NCI-H2107 treated with DMSO at 0.1 percent for 48 hours (cell line): Measurements from ENCODE around the gene TUBA4B.
A peak's percentile ranks its signal among the peaks of the same experiment; 100 is the strongest.

Source experiments
- DNase-seq: peaks from one replicate; lab custom pipeline; 2025; ENCODE audit not compliant: unreplicated experiment; lab: John Stamatoyannopoulos, UW

TUBA4B gene

DNA sequence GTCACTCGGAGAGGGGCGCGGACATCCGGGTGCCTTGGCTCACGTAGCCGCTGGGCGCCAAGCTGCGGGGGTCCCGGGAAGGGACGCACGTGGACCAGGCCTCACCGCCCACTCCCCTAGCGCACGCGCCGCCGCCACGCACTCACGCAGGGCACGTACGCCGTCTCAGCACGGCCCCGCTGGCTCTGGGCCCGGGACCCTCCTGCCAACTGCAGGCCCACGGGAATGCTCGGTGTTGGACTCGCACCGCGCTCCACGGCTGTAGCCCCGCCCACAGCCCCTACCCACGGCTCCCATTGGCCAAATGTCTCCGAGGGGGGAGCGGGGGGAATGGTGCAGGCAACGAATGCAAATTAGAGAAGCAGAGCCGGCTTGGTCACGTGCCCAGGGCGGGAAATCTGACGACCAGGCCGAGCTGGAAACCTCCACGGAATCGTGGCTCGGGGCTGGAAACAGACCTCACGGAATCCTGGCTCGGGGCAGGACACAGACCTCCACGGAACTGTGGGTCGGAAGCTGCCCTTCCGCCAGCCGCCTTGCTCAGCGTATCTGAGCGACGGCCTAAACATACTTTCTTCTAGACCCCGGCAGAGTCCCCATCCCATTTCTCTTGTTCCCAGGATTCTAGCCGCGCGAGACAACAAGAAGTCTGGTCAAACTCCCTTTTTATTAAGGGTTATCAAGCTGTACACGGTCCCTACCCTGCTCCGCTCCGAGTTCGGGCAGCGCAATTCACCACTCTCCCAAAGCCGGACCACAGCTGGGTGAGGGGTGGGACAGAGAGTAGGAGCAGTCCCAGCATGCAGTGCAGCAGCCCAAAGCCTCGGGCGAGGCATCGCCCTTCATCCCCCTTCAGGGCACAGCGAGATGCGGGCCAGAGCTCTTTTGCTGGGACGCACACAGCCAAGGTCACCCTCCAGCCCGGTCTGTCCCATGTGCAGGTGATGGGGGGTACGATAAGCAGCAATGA, 34.0 kb upstream of the TUBA4B start, which contains the start of gene ABCB6:
TSS of gene ABCB6 (minus strand) at position 227 of the 970 bp plus-strand sequence. CDS start 285 bp downstream, outside the sequence.
- peak; percentile 42 for DNase-seq

DNA sequence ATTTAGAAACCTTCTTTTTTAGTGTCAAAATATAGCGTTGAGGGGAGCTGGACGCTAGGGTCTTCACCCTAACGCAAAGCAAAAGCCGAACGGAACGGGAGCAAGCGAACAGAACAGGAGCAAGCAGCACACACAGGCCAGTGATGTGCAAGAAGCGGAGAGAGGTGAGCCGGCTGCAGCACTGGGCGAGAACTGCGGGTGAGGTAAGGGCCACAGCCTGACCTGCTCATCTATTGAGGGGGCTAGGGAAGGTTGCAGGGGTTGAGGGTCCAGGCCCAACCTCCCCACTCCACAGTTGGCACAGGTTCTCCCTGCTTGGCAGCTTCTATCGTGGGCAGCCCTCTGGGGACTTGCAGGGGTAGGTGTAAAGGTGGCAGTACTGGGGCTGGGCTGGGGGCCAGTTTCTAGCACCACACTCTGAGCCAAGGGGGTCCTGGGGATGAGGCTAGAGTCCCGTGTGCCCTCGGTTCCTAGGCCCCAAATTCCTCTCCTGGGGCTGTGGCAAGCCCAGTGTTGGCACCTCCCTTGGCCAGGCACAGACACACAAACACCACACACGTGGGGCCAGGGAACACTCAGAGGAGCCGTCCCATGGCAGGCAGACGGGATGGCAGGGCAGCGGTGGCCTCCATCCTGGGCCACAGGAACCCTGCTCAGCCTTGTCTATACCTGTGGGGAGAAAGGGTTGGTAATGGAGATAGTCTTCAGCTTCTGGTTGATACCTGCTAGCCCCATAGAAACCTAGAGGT, 33.1 kb upstream of the TUBA4B start:
- DNase-seq = no peak

DNA sequence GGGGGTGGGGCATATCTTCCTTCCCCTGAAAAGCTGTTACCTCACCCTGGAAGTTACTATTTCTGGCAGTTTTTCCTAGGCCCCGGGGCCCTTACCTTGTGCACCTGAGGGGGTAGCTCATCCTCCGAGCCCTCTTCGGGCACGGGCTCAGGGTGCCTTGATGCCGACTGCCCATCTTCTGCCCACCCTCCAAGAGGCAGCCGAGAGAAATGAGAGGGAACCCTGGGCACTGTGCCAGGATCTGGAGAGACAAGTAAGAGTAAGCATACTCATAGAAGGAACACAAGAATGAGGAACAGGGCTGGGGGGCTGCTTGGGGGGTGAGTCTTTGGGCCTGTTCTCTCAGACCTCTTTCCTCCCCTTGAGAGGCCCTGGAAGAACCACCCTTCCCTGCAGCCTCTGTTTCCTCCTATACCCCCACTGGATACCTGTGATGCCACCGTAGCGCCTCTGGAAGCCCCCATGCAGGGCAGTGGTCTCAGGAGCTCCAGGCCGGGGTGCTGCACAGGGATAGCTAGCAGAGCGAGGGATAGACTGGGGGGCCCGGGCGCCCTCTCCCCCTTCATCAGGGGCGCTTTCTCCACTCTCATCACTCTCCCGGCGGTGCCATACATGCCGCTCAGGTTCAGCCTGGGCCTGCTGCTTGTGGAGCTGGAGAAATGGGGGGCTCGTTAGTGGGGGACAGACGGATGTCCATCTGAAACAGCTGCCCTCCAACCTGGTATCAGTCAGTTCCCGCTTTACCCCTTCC, 32.2 kb upstream of the TUBA4B start:
- no peak for DNase-seq

DNA sequence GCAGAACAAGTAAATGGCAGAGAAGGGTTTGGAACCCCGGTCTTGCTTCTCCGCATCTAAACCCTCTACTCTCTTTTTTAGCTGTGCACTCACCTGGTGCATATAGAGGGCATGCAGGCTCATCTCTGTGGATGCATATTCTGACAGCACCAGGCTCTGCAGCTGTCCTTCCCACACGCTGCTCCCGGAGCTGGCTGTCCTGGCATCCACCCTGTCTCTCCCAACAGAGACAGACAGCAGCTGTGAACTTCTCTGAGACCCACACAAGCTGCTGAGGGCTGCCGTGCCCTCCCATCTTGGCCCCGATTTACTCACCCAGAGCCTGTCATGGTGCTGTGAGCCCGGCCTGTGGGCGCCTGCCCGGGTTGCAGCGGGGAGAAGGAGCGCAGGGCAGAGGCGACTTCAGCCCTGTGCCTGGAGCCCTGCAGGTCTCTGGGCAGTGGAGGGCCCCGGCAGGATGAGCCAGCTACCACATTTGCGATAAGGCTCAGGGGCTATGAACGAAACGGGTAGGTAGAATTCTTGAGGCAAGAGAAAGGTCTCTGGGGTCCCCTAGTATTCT, 31.0 kb upstream of the TUBA4B start:
- DNase-seq = no peak

DNA sequence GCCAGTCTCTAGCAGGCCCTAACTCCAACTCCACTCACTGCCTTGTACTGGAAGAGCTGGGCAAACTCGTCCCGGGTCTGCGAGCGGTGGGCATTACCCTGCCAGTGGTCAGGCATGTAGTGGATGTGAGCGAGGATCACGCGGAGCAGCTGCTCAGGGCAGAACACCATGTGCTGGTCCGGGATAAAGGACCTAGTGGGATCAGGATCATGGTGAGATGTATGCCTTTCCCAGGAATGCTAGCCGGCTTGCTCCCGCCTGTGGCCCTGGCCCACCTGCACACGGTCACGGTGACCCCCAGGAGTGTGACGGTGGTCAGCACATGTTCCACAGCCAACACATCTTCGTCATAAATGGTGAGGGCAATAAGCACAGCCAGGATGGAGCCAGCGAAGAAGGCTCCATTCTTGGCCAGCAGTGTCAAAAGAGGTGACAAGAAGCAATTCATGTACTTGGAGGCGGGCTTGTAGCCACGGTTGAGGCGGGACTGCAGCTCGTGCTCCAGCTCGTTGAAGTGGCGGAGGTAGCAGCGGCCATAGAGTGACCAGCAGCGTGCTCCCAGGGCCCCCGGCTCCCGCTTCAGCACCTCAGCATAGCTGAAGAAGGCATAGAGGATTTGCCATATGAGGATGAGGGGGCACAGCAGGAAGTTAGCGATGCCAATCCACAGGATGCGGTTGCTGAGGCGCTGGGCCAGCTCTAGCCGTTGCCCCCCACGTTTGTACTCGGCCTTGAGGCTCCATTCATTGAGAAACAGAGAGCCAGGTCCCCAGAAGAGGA, 29.0 kb upstream of the TUBA4B start:
- no peak for DNase-seq

DNA sequence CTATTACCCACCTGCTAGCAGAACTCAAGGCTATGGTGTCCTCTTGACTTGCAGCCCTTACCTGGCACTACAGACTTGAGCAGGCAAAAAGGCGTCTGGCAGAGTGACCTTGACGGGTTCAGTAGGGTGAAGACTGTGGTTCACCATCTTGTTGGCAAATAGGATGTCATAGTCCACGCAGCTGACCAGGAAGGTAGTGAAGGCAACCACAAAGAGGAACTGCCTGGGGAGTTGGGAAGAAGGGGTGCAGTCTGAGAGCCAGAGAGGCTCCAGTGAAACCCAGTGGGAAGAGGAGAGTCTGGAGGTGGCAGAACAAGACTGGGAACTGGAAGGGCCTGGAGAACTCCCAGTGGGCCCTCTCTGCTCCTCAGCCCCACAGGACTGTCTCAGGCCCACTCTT, 27.7 kb upstream of the TUBA4B start:
- DNase-seq = no peak

DNA sequence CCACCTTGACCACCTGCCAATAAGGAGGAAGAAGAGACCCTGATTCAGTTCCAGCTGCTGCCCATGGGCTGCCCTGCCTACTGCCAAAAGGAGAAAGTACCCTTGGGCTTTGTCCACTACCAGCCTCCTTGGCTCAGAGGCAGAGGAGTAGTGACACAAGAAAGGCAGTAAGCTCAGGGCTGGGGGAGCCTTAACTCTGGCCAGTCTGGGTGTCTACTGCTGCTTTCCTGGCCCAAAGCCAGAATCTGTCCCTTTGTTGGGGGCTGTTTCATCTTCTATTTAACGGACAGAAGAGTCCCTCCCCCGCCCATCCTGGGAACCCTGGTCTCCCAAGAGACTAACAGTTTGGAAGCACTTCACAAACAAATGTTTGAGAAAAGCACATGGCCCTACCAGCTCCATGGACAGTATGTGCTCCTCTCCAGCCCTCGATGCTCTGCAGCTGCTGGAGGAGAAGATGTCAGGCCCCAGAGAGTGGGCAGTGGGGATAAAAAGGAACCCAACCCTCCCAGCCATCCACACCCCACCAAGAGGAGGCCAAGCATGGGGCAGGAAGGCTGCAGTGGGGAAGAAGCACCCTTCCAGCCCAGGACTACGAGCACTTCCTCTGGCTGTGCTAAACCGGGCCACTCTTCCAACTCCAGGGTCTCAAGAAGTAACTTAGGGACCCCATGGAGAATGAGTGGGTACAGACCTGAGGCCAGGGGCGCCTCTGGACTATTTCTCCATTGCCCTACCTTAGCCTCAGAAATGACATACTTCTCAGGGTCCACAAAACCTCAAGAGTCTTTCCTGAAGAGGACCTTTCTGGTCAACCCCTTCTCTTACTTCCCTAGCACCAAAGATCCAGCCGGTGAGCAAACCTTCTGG, 24.8 kb upstream of the TUBA4B start:
- no peak for DNase-seq

DNA sequence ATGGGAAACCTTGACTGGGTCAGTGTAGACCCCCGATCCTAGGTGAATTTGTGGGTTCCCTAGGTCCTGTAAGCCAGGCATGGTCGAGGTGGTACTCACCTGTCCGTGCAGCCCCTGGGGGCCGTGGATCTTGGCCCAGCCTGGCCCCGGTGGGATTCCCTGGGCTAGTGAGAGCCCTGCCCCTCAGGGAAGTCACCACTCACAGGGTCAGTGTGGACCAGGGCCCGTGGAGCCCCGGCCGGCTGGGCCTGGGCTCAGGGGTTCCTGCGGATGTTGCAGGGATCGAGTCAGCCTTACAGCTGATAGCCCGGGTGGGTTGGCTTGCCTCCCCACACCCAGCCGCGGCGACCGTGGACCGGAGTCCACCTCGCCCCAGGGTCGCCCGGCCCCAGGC, 24.1 kb upstream of the TUBA4B start:
- DNase-seq = no peak

DNA sequence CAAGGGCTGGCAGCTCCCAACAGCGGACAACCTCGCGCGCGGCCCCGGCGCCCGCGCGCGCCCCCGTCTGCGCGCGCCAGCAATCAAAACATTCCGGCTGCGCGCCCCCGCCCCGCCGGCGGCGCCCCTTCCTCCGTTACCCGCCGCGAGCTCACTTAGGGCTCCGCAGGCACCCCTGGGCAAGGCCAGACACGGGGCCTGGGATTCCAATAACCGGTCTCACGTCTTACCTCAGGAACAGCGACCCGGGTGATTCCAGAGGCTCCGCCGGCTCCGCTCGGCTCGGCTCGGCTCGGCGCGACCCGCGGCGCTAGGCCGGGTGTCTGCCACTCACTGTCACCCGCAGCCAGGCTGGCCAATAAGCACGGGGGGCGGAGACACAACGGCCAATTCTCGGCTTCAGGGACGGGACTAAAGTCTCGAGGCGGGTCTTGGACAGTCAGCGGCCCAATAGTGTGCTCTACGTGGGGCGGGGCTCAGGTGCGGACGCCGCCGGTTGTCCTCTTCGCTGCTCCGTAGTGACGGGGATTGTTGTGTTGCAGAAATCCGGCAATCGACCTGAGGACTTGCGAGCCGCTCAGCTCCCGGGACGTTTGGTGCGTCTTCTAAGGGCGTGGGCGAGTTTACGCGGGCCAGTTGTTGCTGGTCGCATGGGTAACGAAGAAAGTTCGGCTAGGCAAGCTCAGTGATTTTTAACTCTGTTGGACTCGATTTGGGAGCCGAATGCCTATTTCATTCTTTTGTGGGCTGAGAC, 23.6 kb upstream of the TUBA4B start, which contains the start of the genes ANKZF1 and ATG9A:
TSS of gene ANKZF1 (plus strand) at position 502 of the 754 bp plus-strand sequence. CDS start 452 bp downstream, outside the sequence.
TSS of gene ATG9A (minus strand) at position 332 of the 754 bp plus-strand sequence. CDS start 1,612 bp downstream, outside the sequence.
- DNase-seq = peak; percentile 91

DNA sequence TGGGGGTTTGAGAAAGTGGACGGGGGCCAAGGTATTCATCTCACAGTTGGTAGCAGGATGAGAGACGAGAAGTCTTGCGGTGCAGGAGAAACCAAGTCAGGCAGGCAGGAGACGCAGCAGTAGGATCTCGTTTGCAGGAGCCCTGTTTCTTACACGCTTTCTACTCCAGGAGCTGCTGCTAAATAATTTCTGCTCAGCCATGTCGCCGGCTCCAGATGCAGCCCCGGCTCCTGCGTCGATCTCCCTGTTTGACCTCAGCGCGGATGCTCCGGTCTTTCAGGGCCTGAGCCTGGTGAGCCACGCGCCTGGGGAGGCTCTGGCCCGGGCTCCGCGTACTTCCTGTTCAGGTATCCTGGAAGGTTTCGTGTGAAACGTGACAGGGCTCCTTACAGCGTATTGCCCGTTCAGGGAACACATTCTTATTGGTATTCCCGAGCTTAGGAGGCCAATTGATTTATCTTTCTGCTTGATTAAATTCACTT, 22.9 kb upstream of the TUBA4B start:
- DNase-seq = no peak

DNA sequence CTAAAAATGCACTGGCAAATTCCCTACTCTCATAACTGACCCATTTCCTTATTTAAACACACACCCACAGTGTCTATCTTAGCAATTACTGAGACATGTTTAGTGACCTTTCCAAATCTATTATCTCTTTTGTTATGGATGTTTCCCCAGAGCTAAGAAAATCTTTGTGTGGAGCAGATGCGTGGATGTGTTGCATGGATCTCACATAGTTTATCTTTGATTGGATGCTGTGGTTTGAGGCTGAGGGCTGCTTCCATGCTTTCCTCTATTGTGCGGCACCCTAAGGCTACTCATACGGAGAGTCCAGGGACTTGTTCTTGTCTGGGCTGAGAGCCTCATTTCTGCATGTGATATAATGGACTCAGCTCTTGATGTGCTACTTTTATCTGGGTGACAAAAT, 18.7 kb upstream of the TUBA4B start:
- DNase-seq = no peak

DNA sequence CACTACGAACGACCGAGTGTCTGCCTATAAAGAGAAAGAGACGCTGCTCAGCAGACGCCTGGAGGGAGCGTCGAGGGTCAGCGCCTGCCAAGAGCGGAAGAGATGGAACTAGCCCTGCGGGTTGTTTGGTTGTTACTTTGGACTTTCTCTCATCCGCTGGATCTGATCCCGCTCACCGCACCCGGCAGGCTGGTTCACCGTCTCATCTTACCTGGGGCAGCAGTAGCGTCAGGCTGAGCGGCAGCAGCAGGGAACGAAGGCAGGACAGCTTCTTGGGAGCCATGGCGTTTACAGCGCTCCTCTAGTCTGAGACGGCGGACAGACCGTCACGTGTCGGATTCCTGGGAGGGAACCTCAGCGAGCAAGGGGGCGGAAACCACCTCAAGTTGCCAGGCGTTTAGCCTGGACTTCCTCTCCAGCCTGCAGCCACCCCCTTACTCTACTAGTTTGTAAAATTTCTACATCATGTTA, 9.7 kb upstream of the TUBA4B start:
- no peak for DNase-seq

DNA sequence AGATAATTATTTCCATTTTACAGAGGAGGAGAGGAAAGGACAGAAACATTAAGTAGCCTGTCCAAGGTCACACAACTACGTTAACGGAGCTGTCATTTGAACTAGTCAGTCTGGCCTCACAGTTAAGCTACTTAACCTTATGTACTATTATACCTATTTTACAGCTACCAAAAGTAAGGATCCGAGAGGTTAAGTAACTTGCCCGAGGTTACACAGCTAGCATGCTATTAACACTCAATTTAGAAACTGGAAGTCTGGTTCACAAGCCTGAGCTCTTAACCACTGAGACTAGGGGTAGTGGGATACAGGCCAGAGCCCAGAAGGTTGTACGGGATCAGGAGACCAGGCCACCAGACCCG, 8.3 kb upstream of the TUBA4B start:
- no peak for DNase-seq

DNA sequence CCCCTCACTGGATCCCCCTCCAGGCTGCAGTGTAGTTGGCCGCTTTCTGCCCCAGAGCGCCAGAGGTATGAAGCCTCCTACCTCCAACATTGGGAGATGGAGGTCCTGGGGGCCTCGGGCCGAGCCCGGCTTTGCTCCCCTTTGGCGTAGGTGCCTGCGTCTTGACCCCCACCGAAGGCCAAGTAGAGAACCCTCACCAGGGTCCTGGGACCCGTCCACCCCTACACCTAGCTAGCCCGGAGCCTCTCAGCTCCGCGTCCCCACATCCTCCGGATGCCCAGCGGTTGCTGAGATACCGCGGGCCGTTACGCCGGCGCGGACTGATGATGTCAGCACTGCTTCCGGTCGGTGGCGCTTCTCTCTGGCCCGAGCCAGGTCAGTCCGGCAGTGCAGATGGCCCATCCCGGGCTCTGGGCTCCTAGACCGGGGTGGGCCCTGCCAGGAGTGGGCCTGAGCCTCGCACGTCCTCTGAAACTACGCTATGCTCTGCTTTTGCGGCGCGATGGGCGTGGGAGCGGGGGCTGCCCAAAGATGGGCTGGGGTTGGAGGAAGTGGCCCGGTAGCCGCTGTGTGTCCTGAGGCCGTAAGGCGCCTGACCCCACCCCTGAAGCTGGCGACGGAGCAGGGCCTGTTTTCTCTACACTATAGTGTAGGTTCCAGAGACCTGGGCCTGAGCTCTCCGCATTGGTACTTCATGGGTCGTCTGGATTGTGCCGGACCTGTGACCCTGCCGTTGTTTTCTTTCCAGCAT, 7.7 kb upstream of the TUBA4B start, which contains the start of the genes GLB1L and STK16:
TSS of gene GLB1L (minus strand) at position 297 of the 751 bp plus-strand sequence. CDS start 1,871 bp downstream, outside the sequence.
TSS of gene STK16 (plus strand) at position 332 of the 751 bp plus-strand sequence. CDS start 521 bp downstream, outside the sequence.
- DNase-seq = peak; percentile 16

DNA sequence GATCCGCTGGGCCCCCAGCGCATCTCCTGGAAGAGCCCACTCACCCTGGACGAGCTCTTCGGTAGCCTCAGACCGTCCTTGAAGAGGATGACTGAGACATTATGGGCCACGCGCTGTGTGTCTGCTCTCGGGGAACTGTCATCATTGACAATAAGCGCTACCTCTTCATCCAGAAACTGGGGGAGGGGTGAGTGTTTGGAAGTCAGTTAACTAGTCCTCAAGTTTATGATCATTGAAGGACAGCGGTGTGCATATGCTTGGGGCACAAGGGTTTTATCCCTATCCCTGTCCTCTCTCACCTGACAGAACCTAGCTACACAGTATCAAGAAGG, 7.2 kb upstream of the TUBA4B start:
- no peak for DNase-seq

DNA sequence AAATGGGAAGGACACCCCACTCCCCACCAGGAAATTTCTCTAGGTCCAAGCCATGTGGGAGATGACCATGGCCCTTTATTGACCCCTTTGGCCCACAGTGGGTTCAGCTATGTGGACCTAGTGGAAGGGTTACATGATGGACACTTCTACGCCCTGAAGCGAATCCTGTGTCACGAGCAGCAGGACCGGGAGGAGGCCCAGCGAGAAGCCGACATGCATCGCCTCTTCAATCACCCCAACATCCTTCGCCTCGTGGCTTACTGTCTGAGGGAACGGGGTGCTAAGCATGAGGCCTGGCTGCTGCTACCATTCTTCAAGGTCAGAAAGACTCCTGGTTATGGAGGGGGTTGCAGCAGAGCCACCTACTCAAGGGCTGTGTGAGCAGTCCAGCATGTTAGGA, 6.5 kb upstream of the TUBA4B start:
- DNase-seq = no peak
